Measurements from ENCODE around the gene ERMAP.

ERMAP gene, protein sequence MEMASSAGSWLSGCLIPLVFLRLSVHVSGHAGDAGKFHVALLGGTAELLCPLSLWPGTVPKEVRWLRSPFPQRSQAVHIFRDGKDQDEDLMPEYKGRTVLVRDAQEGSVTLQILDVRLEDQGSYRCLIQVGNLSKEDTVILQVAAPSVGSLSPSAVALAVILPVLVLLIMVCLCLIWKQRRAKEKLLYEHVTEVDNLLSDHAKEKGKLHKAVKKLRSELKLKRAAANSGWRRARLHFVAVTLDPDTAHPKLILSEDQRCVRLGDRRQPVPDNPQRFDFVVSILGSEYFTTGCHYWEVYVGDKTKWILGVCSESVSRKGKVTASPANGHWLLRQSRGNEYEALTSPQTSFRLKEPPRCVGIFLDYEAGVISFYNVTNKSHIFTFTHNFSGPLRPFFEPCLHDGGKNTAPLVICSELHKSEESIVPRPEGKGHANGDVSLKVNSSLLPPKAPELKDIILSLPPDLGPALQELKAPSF

DNA sequence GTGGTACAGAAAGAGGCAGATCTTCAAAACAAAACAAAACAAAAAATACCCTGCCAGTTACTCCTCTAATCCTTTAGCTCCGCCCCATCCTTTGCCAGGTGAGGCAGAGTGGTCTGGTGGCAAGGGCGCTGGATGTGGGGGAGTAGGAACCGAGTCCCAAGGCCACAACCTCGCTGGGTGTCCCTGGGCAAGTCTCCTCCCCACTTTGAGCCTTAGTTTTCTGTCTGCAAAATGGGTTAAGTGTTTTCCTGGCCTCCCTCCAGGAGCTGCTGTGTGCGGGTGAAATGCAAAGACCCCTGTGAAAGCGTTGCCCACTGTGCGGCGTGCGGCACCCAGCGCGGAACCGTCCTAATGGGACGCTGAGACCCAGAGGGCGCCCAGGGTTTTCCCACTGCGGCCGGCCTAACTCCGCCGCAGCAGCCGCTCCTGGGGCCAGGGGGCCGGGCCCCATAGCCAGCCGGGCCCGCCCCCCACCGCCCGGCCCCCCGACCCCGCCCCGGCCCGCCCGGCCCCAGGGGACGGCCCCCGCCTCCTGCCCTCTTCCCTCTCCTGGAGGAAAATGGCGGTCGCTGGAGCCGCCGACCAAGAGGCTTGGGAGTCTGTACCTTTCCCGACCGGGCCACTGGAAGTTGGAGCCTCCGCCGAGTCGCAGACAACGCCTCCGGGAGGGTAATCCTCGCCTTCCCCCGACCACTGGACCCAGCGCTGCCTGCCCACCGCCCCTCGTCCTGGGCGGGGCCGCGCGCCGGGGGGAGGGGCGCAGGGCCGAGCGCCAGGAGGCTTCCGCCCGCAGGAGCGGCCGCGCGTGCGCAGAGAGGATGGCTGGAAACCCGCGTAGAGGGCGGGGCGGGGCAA is at the start of gene ERMAP, which contains the start of gene SVBP:
TSS of gene ERMAP (plus strand) at position 538 of the 855 bp plus-strand sequence. CDS start 13,327 bp downstream, outside the sequence.
TSS of gene SVBP (minus strand) at position 813 of the 855 bp plus-strand sequence. CDS start 853 bp downstream, outside the sequence.
- peak; percentile 94 for DNase-seq

DNA sequence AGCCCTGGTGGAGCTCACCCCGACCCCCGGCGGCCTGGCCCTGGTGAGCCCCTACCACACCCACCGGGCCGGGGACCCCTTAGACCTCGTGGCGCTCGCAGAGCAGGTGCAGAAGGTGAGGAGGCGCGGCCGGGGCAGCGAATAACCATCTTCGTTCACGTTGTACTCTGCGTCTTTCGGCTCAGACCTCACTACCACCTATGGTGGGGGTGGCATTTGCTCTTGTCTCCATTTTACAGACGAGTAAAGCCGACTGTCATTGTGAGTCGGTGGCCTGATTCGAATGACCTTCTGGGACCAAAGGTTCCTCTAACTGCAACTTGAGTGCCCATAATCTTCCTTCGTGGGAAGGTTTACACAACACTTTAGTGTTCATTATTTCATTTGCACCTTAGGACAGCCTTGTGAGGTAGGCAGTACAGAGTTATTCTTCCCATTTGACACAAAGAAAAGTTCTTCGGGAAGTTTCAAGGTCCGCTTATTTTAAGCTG is 49.4 kb upstream of the ERMAP start:
- no peak for DNase-seq

DNA sequence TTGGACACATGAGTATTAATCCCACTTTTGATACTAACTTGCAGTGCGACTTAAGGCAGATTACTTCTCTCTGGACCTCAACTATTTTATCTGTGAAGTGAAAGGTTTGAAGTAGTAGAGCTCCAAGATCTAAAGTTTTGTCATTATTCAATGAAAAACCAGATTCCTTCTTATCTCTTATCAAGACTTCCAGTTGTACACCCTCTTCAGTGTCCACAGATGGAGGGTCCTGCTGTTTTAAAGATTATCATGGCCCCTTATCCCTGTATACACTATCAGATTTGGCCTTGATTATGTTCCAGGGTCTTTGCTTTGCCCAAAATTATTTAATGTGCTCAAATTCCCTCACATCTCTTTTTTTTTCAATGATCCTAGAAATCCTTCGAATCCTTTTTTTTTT is 48.8 kb upstream of the ERMAP start:
- DNase-seq, result no peak

GRCh38 chr1:42769811-42770210 is 47.1 kb upstream of the ERMAP start:
- no peak for DNase-seq

DNA sequence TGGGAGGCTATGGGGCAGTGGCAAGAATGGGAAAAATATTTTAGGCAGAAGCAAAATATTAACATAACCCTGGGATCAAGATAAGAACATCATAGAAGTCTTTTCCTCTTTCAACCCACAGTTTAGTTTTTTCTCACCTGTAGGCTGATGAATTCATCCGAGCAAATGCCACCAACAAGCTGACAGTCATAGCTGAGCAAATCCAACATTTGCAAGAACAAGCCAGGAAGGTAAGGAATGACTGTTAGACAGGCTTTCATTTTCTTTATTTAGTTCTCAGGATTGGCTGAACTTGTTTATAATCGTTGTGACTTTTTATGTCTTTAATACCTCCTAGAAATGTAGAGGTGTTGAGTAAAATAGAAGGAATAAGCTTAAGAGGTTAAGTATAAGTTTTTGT is 43.5 kb upstream of the ERMAP start:
- DNase-seq, result no peak

DNA sequence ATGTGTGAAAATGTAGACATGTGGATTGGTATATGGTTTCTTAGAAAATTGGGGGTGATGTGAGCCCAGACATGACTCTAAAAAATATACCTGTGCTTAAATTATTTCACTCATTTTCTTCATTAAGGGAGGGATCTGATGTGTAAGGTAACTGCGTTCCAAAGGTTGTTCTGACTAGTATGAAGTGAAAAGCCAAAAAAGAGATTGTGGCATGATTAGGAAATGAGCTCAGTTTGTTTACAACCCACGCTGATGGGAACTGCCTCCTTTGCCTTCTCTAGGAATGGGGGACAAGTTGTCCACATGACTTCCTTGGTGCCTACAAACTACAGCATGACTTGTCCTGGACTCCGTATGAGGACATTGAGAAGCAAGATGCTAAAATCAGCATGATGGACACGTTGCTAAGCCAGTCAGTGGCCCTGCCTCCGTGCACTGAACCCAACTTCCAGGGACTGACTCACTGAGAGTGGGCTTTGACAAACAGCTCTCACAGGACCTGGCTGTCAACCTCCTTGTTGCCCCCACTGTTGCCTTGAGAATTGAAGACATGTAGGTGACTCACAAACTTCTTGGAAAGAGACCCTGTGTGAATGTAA is 41.9 kb upstream of the ERMAP start:
- DNase-seq, result no peak

- no peak for DNase-seq
Measured at GRCh38 chr1:42776502-42776901, 40.4 kb upstream of the ERMAP start.

DNA sequence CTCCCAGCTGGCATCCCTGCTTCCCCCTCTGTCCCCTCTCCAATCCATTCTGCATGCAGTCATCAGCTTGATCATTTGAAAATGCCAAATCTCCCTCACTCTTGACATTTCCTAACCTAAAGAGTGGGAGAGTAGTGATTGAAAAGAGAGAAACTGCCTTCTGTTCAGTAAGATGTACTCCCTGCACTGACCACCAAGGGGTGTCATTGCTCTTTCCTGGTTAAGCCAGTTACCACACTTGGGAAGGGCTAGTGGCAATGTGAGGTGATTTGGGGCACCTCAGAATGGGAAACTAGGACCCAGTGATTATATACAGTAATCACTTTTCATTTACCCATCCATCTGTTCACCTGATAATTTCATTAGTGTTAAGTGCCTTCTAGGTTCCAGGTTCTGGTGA is 39.1 kb upstream of the ERMAP start:
- DNase-seq, result peak; percentile 11

GRCh38 chr1:42779725-42780124 is 37.2 kb upstream of the ERMAP start:
- no peak for DNase-seq

DNA sequence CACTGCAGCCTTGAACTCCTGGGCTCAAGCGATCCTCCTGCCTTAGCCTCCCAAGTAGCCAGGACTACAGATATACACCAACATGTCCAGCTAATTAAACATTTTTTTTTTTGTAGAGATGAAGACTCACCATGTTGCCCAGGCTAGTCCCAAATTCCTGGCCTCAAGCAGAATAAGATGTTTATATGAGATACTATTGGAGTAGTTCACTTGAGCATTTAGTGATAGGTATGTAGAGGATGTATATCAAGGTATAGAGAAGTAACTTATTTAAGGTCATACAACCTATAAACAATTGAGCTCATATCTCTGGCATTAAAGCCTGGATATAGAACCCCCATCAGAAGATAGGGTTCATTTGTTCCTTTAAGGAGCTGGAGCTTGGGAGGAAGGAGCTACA is 36.7 kb upstream of the ERMAP start:
- no peak for DNase-seq

DNA sequence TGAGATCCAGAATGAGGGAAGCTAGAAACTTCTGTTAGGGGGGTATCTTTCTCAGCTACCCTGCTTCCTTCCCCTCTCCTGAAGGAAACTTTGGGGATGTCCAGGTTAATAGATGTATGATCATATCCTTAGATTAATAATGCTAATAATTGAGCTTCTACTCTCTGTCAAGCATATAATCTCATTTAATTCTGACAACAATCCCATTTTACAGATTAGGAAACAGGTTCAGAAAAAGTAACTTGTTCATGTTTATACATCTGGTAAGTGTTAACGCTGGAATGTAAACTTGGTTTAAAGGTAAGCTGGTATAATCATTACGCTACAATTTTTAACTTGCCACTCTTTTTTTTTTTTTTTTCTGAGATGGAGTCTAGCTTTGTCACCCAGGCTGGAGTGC is 33.8 kb upstream of the ERMAP start:
- DNase-seq, result no peak

- DNase-seq, result no peak
Measured at GRCh38 chr1:42784547-42784945, 32.4 kb upstream of the ERMAP start.

DNA sequence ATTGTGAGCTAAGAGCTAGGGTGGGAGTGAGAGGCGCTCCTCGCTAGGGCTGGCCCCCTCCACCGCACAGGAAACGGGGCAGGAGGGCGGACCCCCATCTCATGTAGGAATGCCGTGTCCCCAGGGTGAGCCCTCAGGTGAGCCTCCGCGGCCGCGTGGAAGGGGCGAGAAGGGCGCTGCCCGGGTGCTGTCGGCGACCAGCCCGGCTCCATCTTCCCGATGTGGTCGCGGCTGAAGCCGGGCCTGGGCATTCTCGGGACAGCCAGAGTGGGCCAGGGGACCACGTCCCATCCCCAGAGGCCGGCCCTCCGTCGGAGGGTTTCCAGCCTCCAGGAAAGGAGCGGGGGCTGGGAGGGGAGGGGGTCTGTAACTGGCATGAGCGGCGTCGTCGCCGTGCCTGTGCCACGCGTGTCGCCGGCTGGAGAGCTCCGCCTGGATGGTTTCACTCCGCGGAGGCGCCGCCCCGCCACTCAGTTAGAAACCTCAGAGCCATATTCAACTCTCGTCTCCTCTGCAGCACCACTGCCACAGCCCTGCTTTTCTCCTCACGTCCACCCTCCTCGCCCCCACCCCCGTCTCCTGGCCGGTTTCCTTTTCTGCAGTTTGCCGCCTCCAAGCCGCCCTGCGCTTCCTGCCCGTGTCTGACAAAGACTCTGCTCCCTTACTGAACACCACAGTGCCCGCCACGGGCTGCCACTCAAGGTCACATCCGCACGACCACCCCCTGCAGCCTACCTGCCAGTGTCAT is 31.8 kb upstream of the ERMAP start, which contains the start of gene TMEM269:
TSS of gene TMEM269 (plus strand) at position 46 of the 748 bp plus-strand sequence. CDS start 4,903 bp downstream, outside the sequence.
- peak; percentile 26 for DNase-seq

GRCh38 chr1:42786097-42786496 is 30.8 kb upstream of the ERMAP start:
- DNase-seq, result no peak

- DNase-seq, result no peak
Measured at GRCh38 chr1:42788021-42788420, 28.9 kb upstream of the ERMAP start.

- no peak for DNase-seq
Measured at GRCh38 chr1:42793824-42794223, 23.1 kb upstream of the ERMAP start.

DNA sequence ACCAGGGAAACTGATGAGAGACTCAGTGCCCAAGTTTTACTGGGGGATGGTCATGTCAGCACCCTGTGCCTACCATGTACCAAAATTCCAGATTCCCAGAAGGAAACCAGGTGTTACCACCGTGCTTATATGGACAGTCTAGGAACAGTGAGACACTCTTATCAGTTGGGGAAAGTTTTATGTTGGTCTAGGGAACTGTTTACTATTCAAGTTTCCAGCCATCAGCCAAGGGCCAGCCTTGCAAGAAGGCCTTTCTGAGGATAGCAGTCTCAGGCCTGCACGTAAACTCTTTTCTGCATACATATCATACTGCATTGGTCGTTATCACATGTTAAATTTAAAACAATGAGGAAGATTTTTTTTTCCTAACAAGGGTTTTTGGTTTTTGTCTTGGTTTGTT is 19.5 kb upstream of the ERMAP start:
- no peak for DNase-seq

- DNase-seq, result no peak
Measured at GRCh38 chr1:42797979-42798378, 18.9 kb upstream of the ERMAP start.

GRCh38 chr1:42801832-42802473 is 15.0 kb upstream of the ERMAP start:
- no peak for DNase-seq

GRCh38 chr1:42806171-42806570 is 10.8 kb upstream of the ERMAP start:
- DNase-seq, result no peak

DNA sequence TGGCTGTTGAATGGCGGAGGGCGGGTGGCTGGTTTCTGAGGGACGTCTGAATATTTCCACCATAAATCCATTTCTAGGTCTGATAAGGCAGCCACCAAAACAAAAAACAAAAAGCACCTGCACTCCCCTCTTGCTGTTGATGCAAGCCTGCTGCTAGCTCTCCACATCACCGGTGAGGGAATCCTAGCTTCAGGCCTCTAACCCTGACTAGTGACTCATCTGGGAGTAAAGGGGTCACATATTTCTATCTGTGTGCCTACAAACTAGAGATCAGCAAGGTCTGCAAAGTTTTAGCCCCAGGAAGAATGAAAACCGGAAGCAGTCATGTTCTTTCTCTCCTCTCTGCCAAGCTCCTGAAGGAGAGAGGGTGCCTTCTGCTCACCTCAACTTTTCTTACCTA is 10.3 kb upstream of the ERMAP start:
- DNase-seq, result no peak

All from NCI-H2029 (cell line).